K562 (cell line): ENCODE data around the gene ZC3H7B. TPM values are rescaled to one million over a fixed set of nuclear protein-coding genes. Genes with fewer than 3 reads are reported as not detected.
A peak's percentile ranks its signal among the peaks of the same experiment; 100 is the strongest.

Source experiments
- ATAC-seq: fragments of 200-7000 bp; cut with Tn5 transposase; 3 replicates; pipeline ENCODE4 v1.9.1; 2020; ENCODE audit warnings: moderate library complexity
- BruUV-seq: library from RNA; stranded (reverse); fragments of 400-500 nt; replicated peaks from 2 replicates; lab custom pipeline; 2021; lab: Mats Ljungman, UMichigan
- CTCF ChIA-PET: fragments of 300-600 bp; formaldehyde crosslinking; extraction: SDS; loops from one replicate; lab custom pipeline; 2021; ENCODE audit warnings: low intra/inter-chr PET ratio; lab: Yijun Ruan, JAX
- POLR2A ChIA-PET: fragments of 300-600, 350-650 bp; sonication (Branson Sonifier 250); formaldehyde crosslinking; extraction: SDS; loops from one replicate; lab custom pipeline; 2021; ENCODE audit warnings: antibody characterized with exemption, inconsistent platforms; lab: Yijun Ruan, JAX
- DNase-seq, 4 experiments: peaks; one replicate each; pipeline versions ENCODE4 v3.0.0 to v3.0.0-alpha.2; 2011 to 2018; ENCODE audit warnings: low spot score in 3 of 4, mixed read lengths in 3 of 4; ENCODE audit errors: extremely low read depth in 1 of 4
- FAIRE-seq: peaks from 2 replicates; lab custom pipeline; 2011; peaks lifted over from hg19 to GRCh38; lab: Jason Lieb, UNC
- H2AFZ ChIP-seq: 2 replicates; pipeline ENCODE4 v1.6.0; 2011; ENCODE audit warnings: low read depth, low read length, control low read depth, inconsistent platforms
- H3K27ac ChIP-seq: fragments of 200-600 bp; 3 replicates; pipeline ENCODE4 v1.8.0; 2011; ENCODE audit warnings: low read depth, mild to moderate bottlenecking, control low read depth, inconsistent platforms, low read length, moderate library complexity, mixed read lengths; ENCODE audit errors: extremely low read depth
- H3K27me3 ChIP-seq, 2 experiments: fragments of 300-600 bp in 1 of 2; 2 replicates in 1 of 2; 3 replicates in 1 of 2; pipeline versions ENCODE4 v1.6.0 to v1.8.0; 2011; ENCODE audit warnings: inconsistent platforms in 2 of 2, low read length in 2 of 2, mild to moderate bottlenecking in 1 of 2, mixed read lengths in 1 of 2, moderate library complexity in 1 of 2; ENCODE audit not compliant: control insufficient read depth in 2 of 2, insufficient read depth in 2 of 2
- H3K36me3 ChIP-seq: fragments of 300-600 bp; 3 replicates; pipeline ENCODE4 v1.8.0; 2011; ENCODE audit warnings: mild to moderate bottlenecking, low read length, inconsistent platforms; ENCODE audit not compliant: control insufficient read depth, insufficient read depth
- H3K4me1 ChIP-seq, 2 experiments: fragments of 200-600 bp in 1 of 2; replicated peaks in 1 of 2; 2 replicates in 1 of 2; 3 replicates in 1 of 2; pipeline versions ENCODE4 v1.5.1 to v1.8.0; 2011; ENCODE audit warnings: inconsistent platforms in 2 of 2, low read length in 2 of 2, mild to moderate bottlenecking in 1 of 2, mixed read lengths in 1 of 2, moderate library complexity in 1 of 2; ENCODE audit not compliant: control insufficient read depth in 2 of 2, insufficient read depth in 2 of 2
- H3K4me2 ChIP-seq: 2 replicates; pipeline ENCODE4 v1.6.1; 2011; ENCODE audit warnings: low read length, control low read depth, inconsistent platforms, mixed read lengths; ENCODE audit not compliant: insufficient read depth
- H3K4me3 ChIP-seq: fragments of 200-600 bp; sonication (generic), shearing (Covaris generic); 2 replicates; pipeline ENCODE4 v1.5.1; 2016; ENCODE audit warnings: control low read depth, inconsistent platforms
- H3K79me2 ChIP-seq: fragments of 200-600 bp; 3 replicates; pipeline ENCODE4 v1.8.0; 2011; ENCODE audit warnings: low read length, inconsistent platforms; ENCODE audit not compliant: control insufficient read depth, insufficient read depth
- H3K9ac ChIP-seq, 2 experiments: 2 replicates each; pipeline versions ENCODE4 v1.6.0 to v1.6.1; 2011; ENCODE audit warnings: low read depth in 2 of 2, low read length in 2 of 2, control low read depth in 1 of 2, inconsistent platforms in 1 of 2, mild to moderate bottlenecking in 1 of 2, mixed read lengths in 1 of 2; ENCODE audit not compliant: insufficient read depth in 1 of 2
- H3K9me1 ChIP-seq: one replicate; pipeline ENCODE4 v1.6.0; 2011; ENCODE audit warnings: inconsistent platforms, mild to moderate bottlenecking, low read length, moderate library complexity; ENCODE audit not compliant: control insufficient read depth, insufficient read depth
- H3K9me3 ChIP-seq: replicated peaks from 2 replicates; pipeline ENCODE4 v1.5.1; 2011; ENCODE audit warnings: low read depth, low read length, inconsistent platforms; ENCODE audit not compliant: control insufficient read depth, insufficient read depth
- H4K20me1 ChIP-seq: replicated peaks from 2 replicates; pipeline ENCODE4 v1.6.1; 2011; ENCODE audit warnings: low read length, inconsistent platforms, mixed read lengths; ENCODE audit not compliant: control insufficient read depth, insufficient read depth
- CTCFL ChIP-seq: IDR thresholded peaks from 2 replicates; pipeline ENCODE4 v1.6.1; 2011; ENCODE audit warnings: borderline replicate concordance, low read depth, mild to moderate bottlenecking, moderate library complexity, low read length; ENCODE audit not compliant: insufficient read depth, poor library complexity, severe bottlenecking
- E2F6 ChIP-seq, 2 experiments: IDR thresholded peaks; 2 replicates each; pipeline ENCODE4 v1.6.1; 2011; ENCODE audit warnings: borderline replicate concordance in 1 of 2, control low read depth in 1 of 2, low read depth in 1 of 2, low read length in 1 of 2, mild to moderate bottlenecking in 1 of 2, mixed read lengths in 1 of 2, moderate library complexity in 1 of 2; ENCODE audit not compliant: insufficient read depth in 1 of 2, insufficient read length in 1 of 2, poor library complexity in 1 of 2, severe bottlenecking in 1 of 2; ENCODE audit errors: extremely low read depth in 1 of 2
- FOXA1 ChIP-seq: fragments of 450-650 bp; IDR thresholded peaks from 2 replicates; pipeline ENCODE4 v1.6.1; 2016; ENCODE audit warnings: mild to moderate bottlenecking, borderline replicate concordance
- GTF2A2 ChIP-seq: IDR thresholded peaks from 2 replicates; pipeline ENCODE4 v1.6.1; 2016; ENCODE audit warnings: mild to moderate bottlenecking, missing genetic modification characterization, missing compliant biosample characterization
- HMGN3 ChIP-seq: IDR thresholded peaks from 2 replicates; pipeline ENCODE4 v1.6.1; 2011; ENCODE audit warnings: borderline replicate concordance, low read depth, mild to moderate bottlenecking, mixed read lengths, low read length; ENCODE audit not compliant: insufficient read length; ENCODE audit errors: extremely low read depth
- KAT7 ChIP-seq: sonication (generic); formaldehyde crosslinking; IDR thresholded peaks from 2 replicates; pipeline ENCODE4 v1.8.0; 2022; ENCODE audit warnings: missing genetic modification reagents, mild to moderate bottlenecking, borderline replicate concordance
- TAF1 ChIP-seq: IDR thresholded peaks from 2 replicates; pipeline ENCODE4 v1.6.1; 2011; ENCODE audit warnings: mild to moderate bottlenecking, low read length, moderate library complexity; ENCODE audit not compliant: insufficient read depth, control insufficient read depth, severe bottlenecking; ENCODE audit errors: extremely low read depth
- ZHX1 ChIP-seq: fragments of 150-350 bp; conservative IDR thresholded peaks from 2 replicates; pipeline ENCODE4 v1.6.1; 2014; ENCODE audit warnings: low read length
- ZNF778 ChIP-seq: fragments of 450-650 bp; formaldehyde crosslinking; IDR thresholded peaks from 2 replicates; pipeline ENCODE4 v1.4.0; 2020; ENCODE audit warnings: mild to moderate bottlenecking, moderate library complexity
- WGBS: fragments of 100-300 bp; shearing (Covaris generic); methylation state at CpG from one replicate; pipeline ENCODE4 v1.1.6; 2016; ENCODE audit warnings: low coverage, mixed read lengths; ENCODE audit not compliant: insufficient coverage; ENCODE audit errors: missing lambda C conversion rate; 5-methylcytosine and 5-hydroxymethylcytosine counted together
- in situ Hi-C: fragments of 300-500 bp; cut with MboI; formaldehyde crosslinking; loops from 4 replicates; pipeline ENCODE4 v1.15.0; 2018; ENCODE audit warnings: inconsistent platforms, mixed read lengths
- intact Hi-C: fragments of 100-400 bp; cut with micrococcal nuclease; formaldehyde crosslinking; loops from 2 replicates; pipeline ENCODE4 v1.14.2; 2022
- polyA plus RNA-seq, 8 experiments: library from polyadenylated mRNA; depleted of rRNA in 4 of 8; stranded (reverse) in 5 of 8; unstranded in 3 of 8; fragments of >200 nt; fragmentation: Nextera tagmentation in 2 of 8; fragmentation: Illumina TruSeq in 1 of 8; extraction: Ambion mirVana in 2 of 8; extraction: Trizol in 1 of 8; gene quantifications; 2 replicates each; pipeline versions ENCODE4 v1.2.1 to v1.2.3, GENCODE V29; 2011 to 2014; ENCODE audit warnings: inconsistent platforms in 1 of 8, missing spikeins in 1 of 8
- total RNA-seq, 7 experiments: library from RNA; depleted of rRNA in 6 of 7; stranded (reverse); fragments of >200 nt in 6 of 7; fragmentation: Illumina TruSeq in 2 of 7; extraction: Trizol in 2 of 7; gene quantifications; 2 replicates each; pipeline versions ENCODE4 v1.2.1 to v1.2.3, GENCODE V29; 2011 to 2021; ENCODE audit warnings: low replicate concordance in 1 of 7
- TF ChIP-seq, protein P1 (sequence below): sonication (generic); formaldehyde crosslinking; IDR thresholded peaks from 2 replicates; pipeline ENCODE4 v1.8.1; 2023; ENCODE audit warnings: mild to moderate bottlenecking, missing genetic modification reagents

Gene ZC3H7B
- total and polyA plus RNA-seq, 9 of the 15 experiments (the other 6 are each of a cell fraction or from before 2014, with no cell fraction given): 0.07 to 49.8 (median 26.8) TPM

DNA sequence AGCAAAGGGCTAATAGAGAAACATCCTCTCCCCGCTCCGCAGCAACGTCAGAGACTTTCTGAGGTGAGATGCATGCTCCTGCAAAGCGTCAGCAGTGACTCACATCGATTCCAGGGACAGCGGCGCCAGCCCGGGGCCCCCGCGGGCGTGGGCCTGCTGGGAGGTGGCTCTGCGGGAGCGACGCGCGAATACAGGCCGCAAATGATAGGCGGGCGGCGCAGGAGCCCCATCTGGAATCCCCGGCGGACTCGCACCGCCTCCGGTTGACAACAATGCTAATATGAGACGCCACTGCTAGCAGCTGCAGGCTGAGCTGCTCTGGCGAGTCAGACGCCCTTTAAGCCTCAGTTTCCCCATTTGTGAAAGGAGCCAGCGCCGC, 15.9 kb upstream of the ZC3H7B start:
- Histone ChIP-seq H3K9ac (peak overlapping the region; percentile 89 to 96), H3K36me3 (peaks cover 39% of the 10 kb centered on the region), H3K4me1 (peaks cover 12 to 20% of the 10 kb centered on the region in 2 experiments), H3K27me3 (no peaks in the 10 kb centered on the region), H2AFZ (peak overlapping the region; percentile 85), H3K79me2 (peaks cover 41% of the 10 kb centered on the region), H3K27ac (peak overlapping the region; percentile 97), H3K4me2 (peak overlapping the region; percentile 86), H3K9me1 (no peaks in the 10 kb centered on the region), H3K4me3 (peak overlapping the region; percentile 96), H3K9me3 (no peaks in the 10 kb centered on the region), H4K20me1 (no peaks in the 10 kb centered on the region)
- TSS peak; percentile 67 for BruUV-seq
- WGBS: under 1% methylated on average over 15 of the region's 30 CpGs
- intact Hi-C loops (loop anchor here (5.0 to 10.0 kb wide), 2 partner anchors 97 to 179 kb away; partner anchors contain the start of genes ACO2, PHF5A and TEF), in situ Hi-C loops (no loop called here)
- ATAC-seq (peak; percentile 78), DNase-seq (peak; percentile 69 to 84 (median 75)), FAIRE-seq (peak; percentile 87)
- POLR2A ChIA-PET: interaction anchor here (0.6 to 1.2 kb wide), 4 partner anchors 18 to 334 kb away, joined by 3 to 8 read pairs (median 4); no protein-coding TSS in a partner anchor
- CTCF ChIA-PET: no interaction called here
- no peak for TF ChIP-seq GTF2A2 (tag)
- TF ChIP-seq CTCFL: no peak
- no peak for TF ChIP-seq ZNF778 (CRISPR knock-in tag)
- peak; percentile 52 for TF ChIP-seq TAF1
- TF ChIP-seq, protein P1, sequence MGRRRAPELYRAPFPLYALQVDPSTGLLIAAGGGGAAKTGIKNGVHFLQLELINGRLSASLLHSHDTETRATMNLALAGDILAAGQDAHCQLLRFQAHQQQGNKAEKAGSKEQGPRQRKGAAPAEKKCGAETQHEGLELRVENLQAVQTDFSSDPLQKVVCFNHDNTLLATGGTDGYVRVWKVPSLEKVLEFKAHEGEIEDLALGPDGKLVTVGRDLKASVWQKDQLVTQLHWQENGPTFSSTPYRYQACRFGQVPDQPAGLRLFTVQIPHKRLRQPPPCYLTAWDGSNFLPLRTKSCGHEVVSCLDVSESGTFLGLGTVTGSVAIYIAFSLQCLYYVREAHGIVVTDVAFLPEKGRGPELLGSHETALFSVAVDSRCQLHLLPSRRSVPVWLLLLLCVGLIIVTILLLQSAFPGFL (CRISPR knock-in tag): no peak
- TF ChIP-seq HMGN3: peak; percentile 77
- TF ChIP-seq FOXA1: no peak
- peak in 1 of 2 experiments; percentile 60 for TF ChIP-seq E2F6 (IDR thresholded peaks at IDR 0.05; ENCODE audit: borderline replicate concordance in 1 of 2, extremely low read depth in 1 of 2, insufficient read depth in 1 of 2, insufficient read length in 1 of 2, low read depth in 1 of 2, low read length in 1 of 2, poor library complexity in 1 of 2, severe bottlenecking in 1 of 2)
- TF ChIP-seq ZHX1: no peak
- no peak; the same call in 1 of the 2 replicates for TF ChIP-seq KAT7 (CRISPR knock-in tag)
